Fibroblast of skin of right biceps (primary cell): ENCODE measurements around the gene CSRNP3.

Source experiments
- DNase-seq: peaks from one replicate; pipeline ENCODE4 v3.0.0-alpha.2; 2013

CSRNP3 gene

DNA sequence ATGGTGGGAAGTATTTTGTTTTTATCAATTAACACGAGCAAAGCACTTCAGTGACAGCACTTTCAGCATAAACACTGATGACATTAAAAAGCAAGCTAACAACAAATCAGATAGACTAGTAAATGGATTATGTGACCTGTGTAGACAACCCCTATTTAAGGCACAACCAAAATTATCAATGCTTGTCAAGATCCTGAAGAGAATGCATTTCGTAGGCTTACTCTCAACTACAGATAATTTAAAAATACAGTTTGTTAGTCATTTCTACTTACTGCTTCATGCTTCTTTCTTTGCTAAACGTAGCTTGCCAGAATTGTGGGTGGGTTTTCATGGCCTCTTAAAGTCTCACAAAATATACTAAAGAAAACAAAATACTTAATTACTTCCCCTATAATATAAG, 3.4 kb downstream of the CSRNP3 start:
- DNase-seq, result no peak

- no peak for DNase-seq
Measured at GRCh38 chr2:165474619-165475276, 5.2 kb downstream of the CSRNP3 start.

- DNase-seq, result no peak
Measured at GRCh38 chr2:165475277-165476004, 5.9 kb downstream of the CSRNP3 start.

DNA sequence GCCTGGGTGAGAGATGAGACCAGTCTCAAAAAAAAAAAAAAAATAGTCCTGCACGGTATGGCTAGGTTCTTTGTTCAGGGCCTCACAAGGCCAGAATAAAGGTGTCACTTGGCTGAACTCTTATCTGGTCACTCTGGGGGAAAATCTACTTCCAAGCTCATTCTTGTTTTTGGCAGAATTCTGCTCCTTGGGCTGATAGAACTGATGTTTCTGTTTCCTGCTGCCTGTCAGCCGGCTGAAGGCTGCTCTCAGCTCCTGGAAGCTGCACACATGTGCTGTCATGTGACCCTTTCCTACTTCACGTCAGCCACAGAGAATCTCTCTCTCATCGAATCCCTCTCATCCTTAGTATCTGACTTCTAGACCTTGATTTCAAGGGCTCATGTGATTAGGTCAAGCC, 10.4 kb downstream of the CSRNP3 start:
- DNase-seq, result no peak

GRCh38 chr2:165494573-165494972, 25.1 kb downstream of the CSRNP3 start:
- no peak for DNase-seq

- DNase-seq, result no peak
Measured at GRCh38 chr2:165497659-165498317, 28.3 kb downstream of the CSRNP3 start.

DNA sequence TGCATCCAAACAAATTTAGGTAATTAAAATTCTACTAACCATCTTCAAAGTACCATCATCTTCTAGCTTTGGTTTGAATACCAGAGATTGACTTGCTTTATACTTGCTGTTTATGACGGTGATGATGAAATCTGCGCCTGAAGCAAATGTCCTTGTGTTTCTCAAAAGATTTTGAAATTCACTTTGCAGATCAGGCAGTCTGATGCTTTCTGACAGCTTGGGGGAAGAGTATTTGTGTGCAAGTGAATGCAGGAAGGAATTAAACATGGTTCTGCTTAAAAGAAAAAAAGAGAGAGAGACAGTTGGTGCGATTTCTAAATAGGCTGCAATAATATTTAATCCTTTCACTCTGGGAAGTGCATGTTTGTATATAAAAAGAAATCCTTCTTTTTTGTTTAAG, 29.6 kb downstream of the CSRNP3 start:
- no peak for DNase-seq

DNA sequence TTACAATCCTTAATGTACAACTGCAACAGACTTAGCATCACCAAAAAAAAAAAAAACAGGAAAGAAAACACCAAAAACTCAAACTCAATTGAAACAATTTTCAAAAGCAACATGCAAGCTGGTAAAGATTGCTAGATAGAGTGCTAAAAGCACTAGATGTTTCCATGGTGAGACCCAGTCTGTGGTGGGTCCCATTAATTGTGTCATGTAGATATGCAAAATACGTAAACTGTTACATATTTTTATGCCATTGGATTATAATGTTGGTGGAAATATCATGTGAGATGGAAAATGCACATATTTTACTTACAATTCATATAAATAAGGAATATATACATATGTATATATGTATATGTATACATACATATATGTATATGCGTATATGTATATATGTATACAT, 30.5 kb downstream of the CSRNP3 start:
- no peak for DNase-seq

GRCh38 chr2:165500816-165501215, 31.3 kb downstream of the CSRNP3 start:
- no peak for DNase-seq

- DNase-seq, result peak; percentile 37
Measured at GRCh38 chr2:165505514-165505913, 36.0 kb downstream of the CSRNP3 start.

DNA sequence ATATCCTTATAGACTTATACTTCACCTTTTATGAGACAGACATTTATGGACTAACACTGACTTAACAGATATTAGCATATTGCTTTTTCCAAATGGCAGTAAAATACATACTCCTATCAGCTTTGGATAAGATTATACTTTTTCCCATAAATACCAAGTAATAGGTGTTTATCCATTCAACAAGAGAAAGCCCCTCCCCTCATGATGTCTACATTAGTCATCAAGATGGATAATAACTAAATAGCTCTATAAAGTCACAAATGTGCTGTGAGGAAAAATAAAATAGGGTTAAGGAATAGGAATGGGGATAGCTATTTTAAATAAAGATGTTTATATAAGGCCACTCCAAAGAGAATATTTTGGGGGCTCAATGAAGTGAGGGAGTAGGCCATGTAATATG, 39.4 kb downstream of the CSRNP3 start:
- DNase-seq, result no peak

DNA sequence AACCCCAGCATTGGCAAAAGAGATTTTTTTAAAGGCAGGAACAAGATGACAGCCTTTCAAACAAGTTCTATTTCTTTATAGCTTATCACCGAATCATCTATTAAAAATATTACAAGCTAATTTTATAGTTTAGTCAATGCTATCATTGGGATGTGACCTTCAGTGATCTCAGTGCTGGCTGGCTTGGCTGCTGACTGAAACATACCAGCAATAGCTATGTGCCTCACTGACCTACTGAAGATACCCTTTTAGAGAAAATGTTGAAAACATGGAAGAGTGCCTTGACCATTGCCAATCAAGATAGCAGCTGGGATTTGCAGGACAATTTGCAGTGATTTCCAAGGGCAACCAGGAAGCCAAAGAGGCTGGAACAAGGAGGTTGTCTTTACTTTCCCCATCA, 44.0 kb downstream of the CSRNP3 start:
- DNase-seq, result no peak

DNA sequence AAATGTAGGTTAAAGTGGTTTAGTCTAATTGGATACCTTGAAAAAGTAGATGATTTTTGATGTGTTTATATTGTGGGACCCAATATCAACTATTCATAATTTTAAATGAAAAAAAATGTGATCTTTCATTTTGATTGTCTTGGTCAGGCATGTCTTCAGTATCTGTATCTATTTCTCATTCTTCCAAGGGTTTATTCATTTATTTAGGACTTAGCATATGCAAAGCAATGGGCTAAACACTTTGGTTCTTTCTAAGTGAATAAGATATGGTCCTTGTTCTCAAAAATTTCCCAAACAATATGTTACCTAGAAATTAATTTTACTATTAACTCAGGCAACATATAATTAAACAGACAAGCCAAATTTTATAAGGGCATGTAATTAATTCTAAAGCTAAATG, 49.1 kb downstream of the CSRNP3 start:
- DNase-seq, result no peak

DNA sequence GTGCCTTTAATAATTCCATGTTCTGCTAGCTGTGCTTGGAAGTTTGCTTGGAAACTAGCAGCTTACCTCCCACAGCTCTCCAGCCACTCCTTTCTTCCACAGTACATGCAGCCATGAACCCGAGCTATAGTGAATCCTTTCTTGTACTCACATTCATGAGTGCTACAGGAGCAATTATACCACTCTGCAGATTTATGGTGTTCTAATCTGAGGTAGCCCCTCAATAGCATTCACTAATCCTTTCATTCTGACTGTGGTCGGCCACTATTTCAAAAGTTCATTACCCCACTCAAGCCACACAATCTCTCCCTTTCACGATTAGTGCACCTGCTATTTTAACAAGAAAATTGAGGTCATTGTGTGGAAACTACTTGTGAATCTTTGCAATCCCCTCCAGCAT, 53.2 kb downstream of the CSRNP3 start:
- DNase-seq, result no peak

DNA sequence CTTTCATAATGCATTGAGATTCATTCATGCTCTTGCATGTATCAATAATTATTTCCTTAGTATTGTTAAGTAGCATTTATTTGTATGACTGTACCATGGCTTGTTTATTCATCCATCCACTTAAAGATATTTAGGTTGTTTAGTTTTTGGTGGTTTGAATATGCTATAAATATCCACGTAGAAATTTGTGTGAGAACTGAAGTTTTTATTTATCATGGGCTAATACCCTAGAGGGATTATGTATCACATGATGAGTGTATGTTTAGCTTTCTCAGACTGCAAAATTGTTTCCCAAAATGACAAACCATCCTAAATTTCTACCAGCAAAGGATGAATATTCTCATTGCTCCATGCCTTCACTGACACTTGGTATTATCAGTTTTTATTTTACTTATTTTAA, 55.2 kb downstream of the CSRNP3 start:
- no peak for DNase-seq

DNA sequence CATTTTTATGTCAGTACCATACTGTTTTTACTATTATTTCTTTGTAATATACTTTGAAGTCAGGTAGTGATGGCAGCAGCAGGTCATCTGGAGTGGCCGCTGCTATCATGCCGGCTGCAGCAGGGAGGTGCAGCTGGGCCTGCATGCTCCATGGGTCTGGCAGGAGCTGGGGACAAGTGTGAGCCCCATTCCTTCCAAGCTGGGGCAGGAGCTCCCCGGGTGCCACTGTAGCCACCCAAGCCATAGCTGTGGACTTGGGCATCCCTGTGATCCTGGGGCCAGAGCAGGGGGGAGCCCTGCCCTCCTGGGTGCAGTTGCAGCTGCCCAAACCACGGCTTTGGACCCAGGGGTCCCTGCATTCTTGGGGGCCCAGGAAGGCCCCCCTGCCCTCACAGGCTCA, 59.2 kb downstream of the CSRNP3 start:
- no peak for DNase-seq

DNA sequence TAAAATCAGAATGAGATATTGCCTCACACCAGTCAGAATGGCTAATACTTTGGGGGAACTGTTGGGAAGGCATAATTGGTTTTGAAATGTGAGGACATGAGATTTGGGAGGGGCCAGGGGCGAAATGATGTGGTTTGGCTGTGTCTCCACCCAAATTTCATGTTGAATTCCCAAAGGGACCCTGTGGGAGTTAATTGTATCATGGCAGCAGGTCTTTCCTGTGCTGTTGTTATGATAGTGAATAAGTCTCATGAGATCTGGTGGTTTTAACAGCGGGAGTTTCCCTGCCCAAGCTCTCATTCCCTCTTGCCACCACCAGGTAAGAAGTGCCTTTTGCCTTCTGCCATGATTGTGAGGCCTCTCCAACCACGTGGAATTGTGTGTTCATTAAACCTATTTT, 59.6 kb downstream of the CSRNP3 start:
- DNase-seq, result peak; percentile 26

GRCh38 chr2:165533331-165533730, 63.8 kb downstream of the CSRNP3 start:
- DNase-seq, result no peak

GRCh38 chr2:165535471-165535870, 66.0 kb downstream of the CSRNP3 start:
- DNase-seq, result peak; percentile 8

- DNase-seq, result no peak
Measured at GRCh38 chr2:165536851-165537499, 67.5 kb downstream of the CSRNP3 start.

DNA sequence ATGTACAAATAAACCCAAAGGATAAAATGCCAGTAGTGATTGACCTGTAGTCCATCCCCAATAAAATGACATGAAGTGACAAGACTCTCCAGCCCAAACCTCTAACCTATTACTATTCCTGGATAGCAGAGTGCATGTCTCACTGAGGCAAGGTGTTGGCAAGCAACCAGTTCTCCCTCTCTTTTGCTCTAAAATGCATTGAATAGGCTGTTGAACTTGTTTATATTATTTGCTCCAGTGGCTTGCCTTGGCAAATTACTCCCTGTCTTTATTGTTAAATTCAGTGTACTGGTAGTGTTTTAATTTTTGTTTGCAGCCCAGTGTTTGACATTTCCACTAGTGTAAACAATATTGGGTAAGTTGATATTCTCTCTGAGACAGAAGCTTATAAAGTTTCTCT, 70.5 kb downstream of the CSRNP3 start:
- DNase-seq, result no peak

GRCh38 chr2:165544897-165545296, 75.4 kb downstream of the CSRNP3 start:
- no peak for DNase-seq

DNA sequence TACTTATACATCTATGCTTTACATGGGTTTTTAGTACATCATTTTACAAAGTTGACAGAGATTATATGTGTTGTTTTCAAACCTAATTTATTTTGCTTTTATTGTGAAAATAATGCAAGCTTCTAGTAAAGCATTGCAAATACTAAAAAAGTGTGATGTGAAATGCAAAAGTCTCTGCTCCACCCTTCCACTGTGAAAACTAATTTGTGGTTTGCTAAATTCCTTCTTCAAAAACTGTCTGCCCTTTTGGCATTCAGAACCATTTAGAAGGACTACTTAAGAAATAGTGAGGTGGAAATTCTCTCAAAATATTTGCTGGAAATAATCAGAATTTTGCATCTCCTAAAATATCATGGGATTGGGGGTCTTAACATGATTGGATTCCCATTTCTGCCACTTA, 78.4 kb downstream of the CSRNP3 start:
- DNase-seq, result no peak

- DNase-seq, result no peak
Measured at GRCh38 chr2:165549619-165550018, 80.1 kb downstream of the CSRNP3 start.
